Effector memory CD4-positive, alpha-beta T cell (primary cell): Measurements from ENCODE around the gene PCDHGA5.
"Not testable (repeated sequence)": the region's sequence is repeated elsewhere in the genome, so short reads cannot be mapped to it uniquely, and the experiment has no call there.

Experiments used
- DNase-seq, 3 donors: peaks; one replicate each; pipeline ENCODE4 v3.0.0-alpha.2; 2020
- H3K27ac ChIP-seq: 2 replicates; pipeline ENCODE4 v1.7.0; 2013; ENCODE audit warnings: mild to moderate bottlenecking, low read length, moderate library complexity; ENCODE audit not compliant: insufficient read depth, poor library complexity, severe bottlenecking
- H3K27me3 ChIP-seq: replicated peaks from 2 replicates; pipeline ENCODE4 v1.7.0; 2013; ENCODE audit warnings: mild to moderate bottlenecking, low read length; ENCODE audit not compliant: insufficient read depth, control insufficient read depth, poor library complexity, severe bottlenecking
- H3K36me3 ChIP-seq: 2 replicates; pipeline ENCODE4 v1.7.0; 2013; ENCODE audit warnings: mild to moderate bottlenecking, low read length, moderate library complexity; ENCODE audit not compliant: control insufficient read depth, insufficient read depth
- H3K4me1 ChIP-seq: 2 replicates; pipeline ENCODE4 v1.7.0; 2013; ENCODE audit warnings: low read length, mild to moderate bottlenecking; ENCODE audit not compliant: control insufficient read depth, insufficient read depth, poor library complexity, severe bottlenecking
- H3K4me3 ChIP-seq: 2 replicates; pipeline ENCODE4 v1.7.0; 2013; ENCODE audit warnings: low read length, low read depth, mild to moderate bottlenecking; ENCODE audit not compliant: insufficient read depth, poor library complexity, severe bottlenecking
- H3K9me3 ChIP-seq: 2 replicates; pipeline ENCODE4 v1.7.0; 2013; ENCODE audit warnings: mild to moderate bottlenecking, low read length, moderate library complexity; ENCODE audit not compliant: control insufficient read depth

Gene PCDHGA5

GRCh38 chr5:141414548-141415274 lies 50.7 kb downstream of the PCDHGA5 start:
- not testable (repeated sequence) for H3K36me3 ChIP-seq, H3K4me3 ChIP-seq, H3K27ac ChIP-seq, H3K9me3 ChIP-seq, H3K4me1 ChIP-seq, DNase-seq
- H3K27me3 ChIP-seq: peaks cover 61% of the 10 kb centered on the region

- not testable (repeated sequence) for H3K4me3 ChIP-seq, H3K36me3 ChIP-seq, DNase-seq, H3K9me3 ChIP-seq, H3K4me1 ChIP-seq, H3K27ac ChIP-seq
- H3K27me3 ChIP-seq: peaks cover 63% of the 10 kb centered on the region
Observed at GRCh38 chr5:141415275-141415618, 51.3 kb downstream of the PCDHGA5 start.
